ENCODE measurements around the gene SP140. TPM values are rescaled to one million over a fixed set of nuclear protein-coding genes. Genes with fewer than 3 reads are reported as not detected.

The SP140 gene
- total and polyA plus RNA-seq, 10 of the 15 experiments (the other 5 are each of a cell fraction or from before 2014, with no cell fraction given) = 61.7 to 164 (median 90.7) TPM

DNA sequence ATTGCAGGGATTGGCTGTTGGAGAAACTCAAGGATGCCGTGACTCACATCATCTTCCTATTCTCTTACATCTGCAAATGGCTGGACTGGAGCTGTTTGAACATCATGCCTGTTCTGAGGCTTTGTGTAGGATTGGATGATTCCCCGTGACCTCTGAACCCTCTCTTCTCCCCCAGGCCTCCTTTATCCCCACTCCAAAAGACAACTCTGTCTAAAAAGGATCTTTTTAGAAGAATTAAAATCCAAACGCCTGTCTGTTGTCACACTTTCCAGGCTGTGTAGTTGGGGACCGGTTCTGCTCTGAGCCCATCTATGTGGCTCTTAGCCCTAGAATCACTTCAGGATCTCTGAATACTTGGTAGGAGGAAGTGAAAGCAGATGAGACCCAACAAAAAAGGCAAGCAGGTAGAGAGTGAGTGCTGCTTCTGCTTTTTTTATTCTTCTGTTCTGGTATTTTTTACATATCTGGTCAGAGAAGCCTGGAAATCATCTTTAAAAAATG is 565 bp downstream of the SP140 start (continued):
- TF ChIP-seq, protein P1, sequence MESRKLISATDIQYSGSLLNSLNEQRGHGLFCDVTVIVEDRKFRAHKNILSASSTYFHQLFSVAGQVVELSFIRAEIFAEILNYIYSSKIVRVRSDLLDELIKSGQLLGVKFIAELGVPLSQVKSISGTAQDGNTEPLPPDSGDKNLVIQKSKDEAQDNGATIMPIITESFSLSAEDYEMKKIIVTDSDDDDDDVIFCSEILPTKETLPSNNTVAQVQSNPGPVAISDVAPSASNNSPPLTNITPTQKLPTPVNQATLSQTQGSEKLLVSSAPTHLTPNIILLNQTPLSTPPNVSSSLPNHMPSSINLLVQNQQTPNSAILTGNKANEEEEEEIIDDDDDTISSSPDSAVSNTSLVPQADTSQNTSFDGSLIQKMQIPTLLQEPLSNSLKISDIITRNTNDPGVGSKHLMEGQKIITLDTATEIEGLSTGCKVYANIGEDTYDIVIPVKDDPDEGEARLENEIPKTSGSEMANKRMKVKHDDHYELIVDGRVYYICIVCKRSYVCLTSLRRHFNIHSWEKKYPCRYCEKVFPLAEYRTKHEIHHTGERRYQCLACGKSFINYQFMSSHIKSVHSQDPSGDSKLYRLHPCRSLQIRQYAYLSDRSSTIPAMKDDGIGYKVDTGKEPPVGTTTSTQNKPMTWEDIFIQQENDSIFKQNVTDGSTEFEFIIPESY (IDR thresholded peaks at IDR 0.05) = no peak
- TF ChIP-seq YY1 (IDR thresholded peaks at IDR 0.05; ENCODE audit: low read depth, low read length) (no peak), NFIC (IDR thresholded peaks at IDR 0.05; ENCODE audit: low read depth, low read length) (peak; percentile 87), SREBF2 (IDR thresholded peaks at IDR 0.05; ENCODE audit: low read length) (no peak; the same call in 1 of the 2 replicates), EGR1 (IDR thresholded peaks at IDR 0.05; ENCODE audit: borderline replicate concordance in 1 of 2, low read depth in 2 of 2, low read length in 2 of 2) (no peak), JUND (IDR thresholded peaks at IDR 0.05; ENCODE audit: low read depth, low read length) (no peak), DPF2 (IDR thresholded peaks at IDR 0.05) (peak; percentile 64), RFX5 (IDR thresholded peaks at IDR 0.05; ENCODE audit: low read depth, low read length) (no peak), CHD4 (IDR thresholded peaks at IDR 0.05) (no peak), TCF7 (IDR thresholded peaks at IDR 0.05; ENCODE audit: borderline replicate concordance) (peak; percentile 48; the same call in 1 of the 2 replicates), SIN3A (IDR thresholded peaks at IDR 0.05; ENCODE audit: low read depth, low read length) (no peak; the same call in 1 of the 2 replicates)
- TF ChIP-seq, protein P2, sequence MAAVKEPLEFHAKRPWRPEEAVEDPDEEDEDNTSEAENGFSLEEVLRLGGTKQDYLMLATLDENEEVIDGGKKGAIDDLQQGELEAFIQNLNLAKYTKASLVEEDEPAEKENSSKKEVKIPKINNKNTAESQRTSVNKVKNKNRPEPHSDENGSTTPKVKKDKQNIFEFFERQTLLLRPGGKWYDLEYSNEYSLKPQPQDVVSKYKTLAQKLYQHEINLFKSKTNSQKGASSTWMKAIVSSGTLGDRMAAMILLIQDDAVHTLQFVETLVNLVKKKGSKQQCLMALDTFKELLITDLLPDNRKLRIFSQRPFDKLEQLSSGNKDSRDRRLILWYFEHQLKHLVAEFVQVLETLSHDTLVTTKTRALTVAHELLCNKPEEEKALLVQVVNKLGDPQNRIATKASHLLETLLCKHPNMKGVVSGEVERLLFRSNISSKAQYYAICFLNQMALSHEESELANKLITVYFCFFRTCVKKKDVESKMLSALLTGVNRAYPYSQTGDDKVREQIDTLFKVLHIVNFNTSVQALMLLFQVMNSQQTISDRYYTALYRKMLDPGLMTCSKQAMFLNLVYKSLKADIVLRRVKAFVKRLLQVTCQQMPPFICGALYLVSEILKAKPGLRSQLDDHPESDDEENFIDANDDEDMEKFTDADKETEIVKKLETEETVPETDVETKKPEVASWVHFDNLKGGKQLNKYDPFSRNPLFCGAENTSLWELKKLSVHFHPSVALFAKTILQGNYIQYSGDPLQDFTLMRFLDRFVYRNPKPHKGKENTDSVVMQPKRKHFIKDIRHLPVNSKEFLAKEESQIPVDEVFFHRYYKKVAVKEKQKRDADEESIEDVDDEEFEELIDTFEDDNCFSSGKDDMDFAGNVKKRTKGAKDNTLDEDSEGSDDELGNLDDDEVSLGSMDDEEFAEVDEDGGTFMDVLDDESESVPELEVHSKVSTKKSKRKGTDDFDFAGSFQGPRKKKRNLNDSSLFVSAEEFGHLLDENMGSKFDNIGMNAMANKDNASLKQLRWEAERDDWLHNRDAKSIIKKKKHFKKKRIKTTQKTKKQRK (IDR thresholded peaks at IDR 0.05; ENCODE audit: low read depth, low read length) = no peak
- TF ChIP-seq, protein P3, sequence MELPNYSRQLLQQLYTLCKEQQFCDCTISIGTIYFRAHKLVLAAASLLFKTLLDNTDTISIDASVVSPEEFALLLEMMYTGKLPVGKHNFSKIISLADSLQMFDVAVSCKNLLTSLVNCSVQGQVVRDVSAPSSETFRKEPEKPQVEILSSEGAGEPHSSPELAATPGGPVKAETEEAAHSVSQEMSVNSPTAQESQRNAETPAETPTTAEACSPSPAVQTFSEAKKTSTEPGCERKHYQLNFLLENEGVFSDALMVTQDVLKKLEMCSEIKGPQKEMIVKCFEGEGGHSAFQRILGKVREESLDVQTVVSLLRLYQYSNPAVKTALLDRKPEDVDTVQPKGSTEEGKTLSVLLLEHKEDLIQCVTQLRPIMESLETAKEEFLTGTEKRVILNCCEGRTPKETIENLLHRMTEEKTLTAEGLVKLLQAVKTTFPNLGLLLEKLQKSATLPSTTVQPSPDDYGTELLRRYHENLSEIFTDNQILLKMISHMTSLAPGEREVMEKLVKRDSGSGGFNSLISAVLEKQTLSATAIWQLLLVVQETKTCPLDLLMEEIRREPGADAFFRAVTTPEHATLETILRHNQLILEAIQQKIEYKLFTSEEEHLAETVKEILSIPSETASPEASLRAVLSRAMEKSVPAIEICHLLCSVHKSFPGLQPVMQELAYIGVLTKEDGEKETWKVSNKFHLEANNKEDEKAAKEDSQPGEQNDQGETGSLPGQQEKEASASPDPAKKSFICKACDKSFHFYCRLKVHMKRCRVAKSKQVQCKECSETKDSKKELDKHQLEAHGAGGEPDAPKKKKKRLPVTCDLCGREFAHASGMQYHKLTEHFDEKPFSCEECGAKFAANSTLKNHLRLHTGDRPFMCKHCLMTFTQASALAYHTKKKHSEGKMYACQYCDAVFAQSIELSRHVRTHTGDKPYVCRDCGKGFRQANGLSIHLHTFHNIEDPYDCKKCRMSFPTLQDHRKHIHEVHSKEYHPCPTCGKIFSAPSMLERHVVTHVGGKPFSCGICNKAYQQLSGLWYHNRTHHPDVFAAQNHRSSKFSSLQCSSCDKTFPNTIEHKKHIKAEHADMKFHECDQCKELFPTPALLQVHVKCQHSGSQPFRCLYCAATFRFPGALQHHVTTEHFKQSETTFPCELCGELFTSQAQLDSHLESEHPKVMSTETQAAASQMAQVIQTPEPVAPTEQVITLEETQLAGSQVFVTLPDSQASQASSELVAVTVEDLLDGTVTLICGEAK (IDR thresholded peaks at IDR 0.05; ENCODE audit: borderline replicate concordance) = no peak
- TF ChIP-seq, protein P4, sequence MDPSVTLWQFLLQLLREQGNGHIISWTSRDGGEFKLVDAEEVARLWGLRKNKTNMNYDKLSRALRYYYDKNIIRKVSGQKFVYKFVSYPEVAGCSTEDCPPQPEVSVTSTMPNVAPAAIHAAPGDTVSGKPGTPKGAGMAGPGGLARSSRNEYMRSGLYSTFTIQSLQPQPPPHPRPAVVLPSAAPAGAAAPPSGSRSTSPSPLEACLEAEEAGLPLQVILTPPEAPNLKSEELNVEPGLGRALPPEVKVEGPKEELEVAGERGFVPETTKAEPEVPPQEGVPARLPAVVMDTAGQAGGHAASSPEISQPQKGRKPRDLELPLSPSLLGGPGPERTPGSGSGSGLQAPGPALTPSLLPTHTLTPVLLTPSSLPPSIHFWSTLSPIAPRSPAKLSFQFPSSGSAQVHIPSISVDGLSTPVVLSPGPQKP (IDR thresholded peaks at IDR 0.05; ENCODE audit: low read depth, low read length) = no peak
- TF ChIP-seq, protein P5, sequence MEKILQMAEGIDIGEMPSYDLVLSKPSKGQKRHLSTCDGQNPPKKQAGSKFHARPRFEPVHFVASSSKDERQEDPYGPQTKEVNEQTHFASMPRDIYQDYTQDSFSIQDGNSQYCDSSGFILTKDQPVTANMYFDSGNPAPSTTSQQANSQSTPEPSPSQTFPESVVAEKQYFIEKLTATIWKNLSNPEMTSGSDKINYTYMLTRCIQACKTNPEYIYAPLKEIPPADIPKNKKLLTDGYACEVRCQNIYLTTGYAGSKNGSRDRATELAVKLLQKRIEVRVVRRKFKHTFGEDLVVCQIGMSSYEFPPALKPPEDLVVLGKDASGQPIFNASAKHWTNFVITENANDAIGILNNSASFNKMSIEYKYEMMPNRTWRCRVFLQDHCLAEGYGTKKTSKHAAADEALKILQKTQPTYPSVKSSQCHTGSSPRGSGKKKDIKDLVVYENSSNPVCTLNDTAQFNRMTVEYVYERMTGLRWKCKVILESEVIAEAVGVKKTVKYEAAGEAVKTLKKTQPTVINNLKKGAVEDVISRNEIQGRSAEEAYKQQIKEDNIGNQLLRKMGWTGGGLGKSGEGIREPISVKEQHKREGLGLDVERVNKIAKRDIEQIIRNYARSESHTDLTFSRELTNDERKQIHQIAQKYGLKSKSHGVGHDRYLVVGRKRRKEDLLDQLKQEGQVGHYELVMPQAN (conservative IDR thresholded peaks at IDR 0.05) = no peak

All from GM12878 (cell line).